Stimulated activated CD4-positive, alpha-beta T cell treated with anti-CD3 and anti-CD28 coated beads, Interleukin-4, amount 100 ng/mL, for 1 hour (primary cell): ENCODE results near the gene FADS2.

ENCODE experiments used
- DNase-seq: peaks from one replicate; pipeline ENCODE4 v3.0.0-alpha.2; 2020

FADS2 gene

DNA sequence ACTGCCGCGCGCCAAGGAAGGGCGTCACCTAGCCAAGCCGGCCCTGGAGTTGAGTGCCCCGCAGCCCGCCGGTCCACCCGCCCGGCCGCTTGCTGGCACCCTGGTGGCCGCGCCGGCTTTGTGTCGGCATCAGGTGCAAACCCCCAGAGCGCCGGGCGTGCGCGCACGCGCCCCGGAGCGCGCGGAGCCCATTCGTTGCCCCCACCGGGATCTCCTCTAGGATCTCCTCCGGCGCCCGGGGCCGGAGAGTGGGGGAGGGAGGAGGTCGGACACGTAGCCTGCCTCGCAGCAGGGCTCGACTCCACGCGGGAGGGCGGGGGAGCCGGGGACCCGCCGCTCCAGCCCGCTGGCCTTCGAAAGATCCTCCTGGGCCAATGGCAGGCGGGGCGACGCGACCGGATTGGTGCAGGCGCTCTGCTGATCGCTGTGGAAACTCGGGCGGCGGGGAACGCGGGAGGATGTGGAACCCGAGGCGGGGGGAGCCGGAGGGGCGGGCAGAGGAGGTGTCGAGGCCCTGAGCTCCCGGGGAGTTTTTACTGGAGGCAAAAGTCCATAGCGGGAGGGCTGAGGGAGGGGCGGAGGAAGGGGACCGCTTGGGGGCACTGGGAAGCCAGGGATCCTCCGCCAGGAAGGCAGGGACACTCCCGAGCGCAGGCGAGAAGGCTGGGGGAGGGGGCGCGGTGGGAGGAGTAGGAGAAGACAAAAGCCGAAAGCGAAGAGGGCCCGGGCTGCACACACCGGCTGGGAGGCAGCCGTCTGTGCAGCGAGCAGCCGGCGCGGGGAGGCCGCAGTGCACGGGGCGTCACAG lies at the start of gene FADS2:
FADS2 (plus strand) TSS at position 730 of the 808 bp plus-strand sequence. CDS start 91 bp downstream, outside the sequence.
- DNase-seq = peak; percentile 67

DNA sequence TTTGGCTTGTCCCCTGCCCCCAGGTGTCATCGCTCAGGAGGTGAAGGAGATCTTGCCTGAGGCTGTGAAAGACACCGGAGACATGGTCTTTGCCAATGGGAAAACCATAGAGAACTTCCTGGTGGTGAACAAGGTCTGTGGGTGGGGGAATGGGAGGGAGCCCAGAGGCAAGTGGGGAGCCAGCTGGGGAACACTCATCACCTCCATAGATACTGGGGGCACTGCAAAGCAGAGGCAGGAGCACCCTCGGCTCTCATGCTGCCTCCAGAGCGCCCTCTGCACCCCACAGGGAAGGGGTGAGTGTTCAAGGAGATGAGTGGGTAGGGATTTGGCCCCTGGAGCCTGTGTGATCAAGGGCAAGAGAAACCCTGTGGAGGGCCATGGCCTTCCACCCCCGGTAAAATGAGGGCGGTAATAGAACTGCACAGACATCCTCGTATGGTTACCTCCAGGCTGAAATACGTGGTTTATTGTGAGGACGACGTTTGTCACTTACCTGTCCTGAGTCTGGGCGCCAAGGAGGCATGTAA lies 49.7 kb upstream of the FADS2 start:
- no peak for DNase-seq

- no peak for DNase-seq
Observed at GRCh38 chr11:61778920-61779650, 49.0 kb upstream of the FADS2 start.

DNA sequence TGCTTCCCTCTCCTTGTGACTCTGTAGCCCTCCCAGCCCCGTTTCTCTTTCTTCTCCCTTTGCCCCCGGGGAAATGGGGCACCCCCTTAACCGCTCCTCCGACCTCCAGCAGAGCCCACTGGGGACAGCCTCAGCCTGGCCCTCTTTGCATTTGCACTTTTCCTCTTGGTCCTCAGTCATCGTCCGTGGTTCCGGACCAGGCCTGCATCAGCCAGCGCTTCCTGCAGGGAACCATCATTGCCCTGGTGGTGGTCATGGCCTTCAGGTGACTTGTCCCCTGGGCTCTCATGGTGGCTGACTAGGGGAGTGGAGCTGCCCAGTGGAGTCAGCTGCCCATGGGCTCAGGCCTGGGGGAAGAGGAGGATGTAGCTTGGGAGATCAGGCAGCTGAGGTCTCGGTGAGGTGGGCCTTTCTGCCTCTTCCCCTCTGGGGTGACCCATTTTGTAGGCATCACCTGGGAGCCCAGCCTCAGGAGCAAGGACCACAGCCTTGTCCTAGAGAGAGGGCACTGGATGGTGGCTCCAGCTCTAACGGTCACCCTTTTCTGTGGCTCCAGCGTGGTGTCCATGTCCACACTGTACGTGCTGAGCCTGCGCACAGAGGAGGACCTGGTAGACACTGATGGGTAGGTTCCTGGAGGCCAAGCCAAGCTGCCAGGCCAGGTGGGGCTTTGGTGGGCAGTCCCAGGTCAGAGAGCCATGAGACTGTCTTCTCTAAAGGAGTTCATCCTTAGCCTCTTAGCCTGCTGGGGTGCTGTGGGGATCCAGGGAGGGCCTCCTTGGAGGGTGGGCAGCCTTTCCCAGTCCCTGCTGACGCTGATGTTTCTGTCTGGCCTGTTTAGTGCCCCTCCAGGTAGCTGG lies 48.2 kb upstream of the FADS2 start:
- no peak for DNase-seq

DNA sequence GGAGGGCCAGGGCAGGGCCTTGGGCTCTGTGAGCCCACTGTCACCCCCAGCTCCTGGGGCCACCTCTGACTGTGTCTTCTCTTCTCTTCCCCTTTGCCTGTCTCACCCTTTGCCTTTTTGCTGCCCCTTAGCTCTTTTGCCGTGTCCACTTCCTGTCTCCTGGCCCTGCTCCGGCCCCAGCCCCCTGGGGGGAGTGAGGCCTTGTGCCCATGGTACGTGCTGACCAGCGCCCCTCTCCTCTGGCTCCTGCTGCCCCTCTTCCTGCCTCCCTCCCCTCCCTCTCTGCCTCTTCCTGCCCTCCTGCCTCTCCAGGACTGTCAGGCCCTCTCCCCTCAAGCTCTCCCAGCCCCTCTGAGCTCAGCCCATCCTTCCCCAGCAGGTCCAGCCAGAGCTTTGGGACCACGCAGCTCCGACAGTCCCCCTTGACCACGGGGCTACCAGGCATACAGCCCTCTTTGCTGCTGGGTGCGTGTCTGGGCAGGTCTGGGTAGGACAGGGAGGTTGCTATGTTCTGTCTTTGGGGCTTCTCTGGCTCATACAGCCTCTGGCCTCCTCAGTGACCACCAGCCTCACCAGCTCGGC lies 47.4 kb upstream of the FADS2 start:
- DNase-seq = no peak

DNA sequence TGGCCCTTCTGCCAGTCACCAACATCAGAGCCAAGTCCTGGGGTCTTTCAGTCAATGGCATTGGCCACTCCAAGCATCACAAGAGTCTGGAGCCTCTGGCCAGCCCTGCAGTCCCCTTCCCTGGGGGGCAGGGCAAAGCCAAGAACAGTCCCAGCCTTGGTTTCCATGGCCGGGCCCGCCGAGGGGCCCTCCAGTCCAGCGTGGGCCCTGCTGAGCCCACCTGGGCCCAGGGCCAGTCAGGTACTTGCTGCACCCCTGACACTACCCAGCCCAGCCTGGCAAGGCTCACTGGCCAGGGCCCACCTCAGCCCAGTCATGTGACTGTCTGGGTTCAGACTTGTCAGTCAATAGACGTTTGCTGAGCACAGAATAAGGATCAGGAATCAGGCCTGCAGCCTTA lies 46.5 kb upstream of the FADS2 start:
- no peak for DNase-seq

DNA sequence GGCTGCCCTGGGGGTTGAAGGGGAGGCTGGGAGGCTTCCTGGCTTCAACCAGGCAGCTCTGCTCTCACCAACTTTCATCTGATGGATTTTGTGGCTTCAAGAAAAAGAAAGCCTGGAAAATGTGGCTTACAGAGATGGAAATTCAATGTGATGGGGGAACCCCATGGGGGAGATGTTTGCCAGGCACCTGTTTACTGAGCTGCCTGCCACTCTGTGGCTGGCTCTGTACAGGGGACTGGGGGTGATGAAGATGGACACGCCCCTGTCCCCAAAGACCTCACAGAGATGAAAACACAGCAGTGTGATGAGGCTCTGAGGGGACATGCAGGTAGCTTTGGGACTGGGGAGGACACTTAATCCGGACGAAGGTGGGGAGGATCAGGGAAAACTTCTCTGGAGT lies 45.8 kb upstream of the FADS2 start:
- DNase-seq = no peak

DNA sequence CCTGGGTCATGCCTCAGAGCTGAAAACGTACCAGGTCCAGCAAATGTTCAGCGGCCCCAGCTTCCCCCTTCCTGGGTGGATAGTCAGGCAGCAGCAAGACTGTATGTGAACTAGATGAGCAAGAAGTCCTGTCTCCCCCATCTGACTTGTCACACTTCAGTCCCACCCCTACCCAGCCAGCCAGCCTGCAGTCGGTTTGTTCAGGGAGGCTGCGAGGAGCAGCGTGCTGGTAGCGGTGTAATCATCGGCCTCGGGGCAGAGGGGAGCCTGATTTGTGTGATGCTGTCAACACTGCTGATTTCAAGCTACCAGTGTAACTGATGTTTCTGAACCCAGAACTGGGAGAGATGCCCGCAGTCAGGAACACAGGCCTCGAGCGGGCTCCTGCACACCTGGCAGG lies 45.3 kb upstream of the FADS2 start:
- no peak for DNase-seq

DNA sequence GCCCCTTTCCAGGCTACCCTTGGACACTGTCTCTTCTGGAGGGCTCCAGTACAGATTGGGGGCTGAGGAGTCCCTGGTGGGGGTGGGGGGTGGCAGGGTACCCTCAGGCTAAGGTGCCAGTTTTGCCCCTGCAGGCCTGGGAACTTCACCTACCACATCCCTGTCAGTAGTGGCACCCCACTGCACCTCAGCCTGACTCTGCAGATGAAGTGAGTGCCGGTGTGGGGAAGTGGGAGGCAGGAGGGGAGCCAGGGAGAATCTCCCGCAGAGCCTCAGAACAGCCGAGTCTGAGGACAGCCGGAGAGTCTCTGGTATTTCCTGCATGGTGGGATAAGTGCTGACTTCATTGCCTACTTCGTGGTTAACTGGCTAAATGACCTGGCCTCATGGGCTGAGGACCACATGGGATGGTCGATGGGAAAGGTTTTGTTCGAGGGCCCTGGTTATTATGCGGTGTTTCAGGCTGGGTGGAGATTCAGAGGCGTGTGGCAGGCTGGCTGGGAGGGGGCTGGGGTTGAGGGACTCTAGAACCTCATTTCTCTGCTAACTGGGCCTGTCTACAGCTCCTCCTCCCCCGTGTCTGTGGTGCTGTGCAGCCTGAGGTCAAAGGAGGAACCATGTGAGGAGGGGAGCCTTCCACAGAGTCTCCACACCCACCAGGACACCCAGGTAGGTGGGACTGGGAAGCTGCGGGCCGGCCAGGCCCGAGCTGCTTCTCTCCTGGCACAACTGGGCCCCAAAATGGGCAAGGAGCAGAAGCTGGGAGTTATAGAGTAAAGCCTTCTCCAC lies 44.2 kb upstream of the FADS2 start:
- no peak for DNase-seq

DNA sequence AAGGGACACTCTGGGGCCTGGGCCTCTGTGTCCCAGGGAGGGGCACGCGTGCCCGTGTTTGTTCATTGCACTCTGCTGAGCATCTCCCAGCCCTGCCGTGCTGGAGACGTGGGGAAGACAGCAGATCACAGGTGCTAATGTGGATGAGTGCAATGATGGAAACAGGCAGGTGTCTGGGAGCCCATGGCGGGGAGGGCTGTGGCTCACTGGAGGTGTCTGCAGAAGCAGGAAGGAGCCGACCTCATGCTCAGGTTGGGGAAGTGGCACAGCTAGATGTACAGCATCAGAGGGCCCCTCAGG lies 43.6 kb upstream of the FADS2 start:
- no peak for DNase-seq

GRCh38 chr11:61785837-61786402 lies 42.2 kb upstream of the FADS2 start:
- no peak for DNase-seq

GRCh38 chr11:61787928-61788491 lies 40.1 kb upstream of the FADS2 start:
- DNase-seq = no peak

DNA sequence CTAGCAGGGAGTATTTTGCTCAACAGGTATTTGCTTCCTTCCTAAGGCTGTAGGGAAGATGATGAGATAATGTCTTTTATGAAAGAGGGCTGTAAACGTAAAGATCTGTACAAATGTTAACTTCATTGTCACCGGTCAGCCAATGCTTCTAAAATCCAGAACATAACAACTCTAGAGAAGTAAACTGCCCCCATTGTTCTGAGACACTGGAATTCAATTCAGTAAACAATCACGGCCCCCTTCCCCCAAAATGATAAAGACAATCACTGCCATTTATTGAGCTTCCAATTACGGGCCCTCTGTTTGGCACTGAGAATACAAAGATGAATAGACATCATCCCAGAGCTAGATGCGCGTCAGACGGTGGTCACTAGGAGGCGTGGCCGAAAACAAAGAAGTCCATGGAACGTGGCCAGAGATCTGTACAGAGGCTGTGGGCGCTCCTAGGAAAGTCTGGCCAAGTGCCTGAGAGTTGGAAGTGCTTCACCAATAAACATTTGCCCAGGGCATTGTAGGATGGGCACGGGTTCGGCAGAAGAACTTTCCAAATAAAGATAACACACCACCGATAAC lies 36.3 kb upstream of the FADS2 start:
- peak; percentile 20 for DNase-seq

DNA sequence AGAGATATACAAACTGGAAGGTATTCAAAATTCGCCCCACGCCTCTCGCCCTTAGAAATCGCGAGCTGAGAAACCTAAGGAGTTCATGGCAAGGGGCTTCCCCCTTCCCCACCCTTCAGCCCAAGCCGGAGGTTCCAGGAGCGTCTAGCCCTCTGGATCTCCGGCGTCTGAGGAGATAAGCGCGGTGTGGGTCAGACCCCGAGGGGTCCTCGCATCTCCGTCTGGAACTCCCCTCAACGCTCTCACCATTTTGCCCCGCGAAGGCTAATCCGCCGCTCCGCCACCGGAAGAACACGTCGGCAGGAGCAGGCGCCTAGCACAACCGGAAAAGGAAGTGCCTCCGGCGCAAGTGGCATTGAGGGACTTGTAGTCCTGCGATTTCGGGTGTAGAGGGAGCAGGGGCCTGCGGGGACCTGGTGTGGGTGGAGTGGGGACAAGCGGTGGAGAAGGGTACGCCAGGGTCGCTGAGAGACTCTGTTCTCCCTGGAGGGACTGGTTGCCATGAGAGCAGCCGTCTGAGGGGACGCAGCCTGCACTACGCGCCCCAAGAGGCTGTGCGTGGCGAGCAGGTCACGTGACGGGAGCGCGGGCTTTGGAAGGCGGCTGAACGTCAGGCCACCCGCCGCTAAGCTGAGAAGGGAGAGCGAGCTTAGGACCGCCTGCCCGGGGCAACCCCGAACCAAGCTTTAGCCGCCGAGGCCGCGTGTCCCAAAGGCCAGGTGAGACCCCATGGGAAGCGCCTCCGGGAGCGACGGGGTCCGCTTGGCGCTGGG lies 35.6 kb upstream of the FADS2 start, which contains the start of the genes FEN1 and TMEM258:
FEN1 (plus strand) TSS at position 602 of the 773 bp plus-strand sequence. CDS start 2,451 bp downstream, outside the sequence.
TMEM258 (minus strand) TSS at position 290 of the 773 bp plus-strand sequence; CDS start at position 249, 41 bp downstream.
- peak; percentile 87 for DNase-seq

DNA sequence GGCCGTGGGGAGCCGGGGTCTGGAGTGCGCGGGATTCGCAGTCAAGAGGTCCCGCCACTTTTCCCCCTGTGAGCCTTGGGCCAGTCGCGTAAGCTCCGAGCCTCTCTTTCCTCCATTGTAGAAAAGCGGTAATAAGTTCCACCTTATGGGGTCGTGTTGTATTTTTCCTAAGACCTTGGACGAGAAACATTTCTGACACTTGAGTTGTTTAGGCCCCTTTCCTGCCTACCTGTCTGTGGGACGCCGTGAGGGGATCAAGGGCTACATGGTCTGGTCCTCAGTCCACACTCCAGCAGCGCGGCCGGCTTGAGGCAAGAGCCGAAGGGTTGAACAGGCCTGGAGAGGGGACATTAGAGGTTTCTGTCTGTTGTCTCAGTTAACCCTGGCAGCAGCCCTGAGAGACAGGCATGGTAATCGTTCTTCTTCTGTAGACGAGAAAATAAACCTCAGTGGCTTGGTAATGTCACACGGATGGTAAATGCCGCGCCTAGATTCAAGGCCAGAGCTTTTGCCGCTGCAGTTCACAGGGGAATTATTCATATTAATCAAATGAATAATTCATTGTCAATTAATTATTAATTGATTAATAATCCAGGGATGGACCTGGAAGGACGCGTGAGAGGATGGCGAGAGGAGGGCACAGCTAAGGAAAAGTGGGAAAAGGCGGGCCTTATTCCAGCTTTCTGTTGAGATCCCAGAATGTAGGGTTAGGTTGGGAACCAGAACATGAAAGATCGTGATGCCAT lies 34.8 kb upstream of the FADS2 start:
- no peak for DNase-seq

DNA sequence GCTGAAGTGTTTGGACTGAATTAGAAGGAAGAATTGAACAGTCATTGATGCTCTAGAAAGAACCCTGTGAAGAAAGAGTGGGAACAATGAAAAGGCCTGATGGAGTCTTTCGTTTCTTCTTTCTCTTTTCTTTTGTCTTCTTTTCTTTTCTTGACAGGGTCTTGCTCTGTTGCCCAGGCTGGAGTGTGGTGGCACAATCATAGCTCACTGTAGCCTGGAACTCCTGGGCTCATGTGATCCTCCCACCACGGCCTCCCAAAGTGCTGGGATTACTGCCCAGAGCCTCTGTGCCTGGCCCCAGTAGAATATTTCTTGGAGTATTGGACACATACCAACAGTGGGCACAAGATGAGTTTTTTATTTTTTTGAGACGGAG lies 34.3 kb upstream of the FADS2 start:
- DNase-seq = no peak

- DNase-seq = no peak
Observed at GRCh38 chr11:61794579-61794978, 33.5 kb upstream of the FADS2 start.

- DNase-seq = no peak
Observed at GRCh38 chr11:61795459-61795858, 32.6 kb upstream of the FADS2 start.

DNA sequence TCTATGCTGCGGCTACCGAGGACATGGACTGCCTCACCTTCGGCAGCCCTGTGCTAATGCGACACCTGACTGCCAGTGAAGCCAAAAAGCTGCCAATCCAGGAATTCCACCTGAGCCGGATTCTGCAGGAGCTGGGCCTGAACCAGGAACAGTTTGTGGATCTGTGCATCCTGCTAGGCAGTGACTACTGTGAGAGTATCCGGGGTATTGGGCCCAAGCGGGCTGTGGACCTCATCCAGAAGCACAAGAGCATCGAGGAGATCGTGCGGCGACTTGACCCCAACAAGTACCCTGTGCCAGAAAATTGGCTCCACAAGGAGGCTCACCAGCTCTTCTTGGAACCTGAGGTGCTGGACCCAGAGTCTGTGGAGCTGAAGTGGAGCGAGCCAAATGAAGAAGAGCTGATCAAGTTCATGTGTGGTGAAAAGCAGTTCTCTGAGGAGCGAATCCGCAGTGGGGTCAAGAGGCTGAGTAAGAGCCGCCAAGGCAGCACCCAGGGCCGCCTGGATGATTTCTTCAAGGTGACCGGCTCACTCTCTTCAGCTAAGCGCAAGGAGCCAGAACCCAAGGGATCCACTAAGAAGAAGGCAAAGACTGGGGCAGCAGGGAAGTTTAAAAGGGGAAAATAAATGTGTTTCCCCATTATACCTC lies 32.1 kb upstream of the FADS2 start:
- DNase-seq = no peak
